OCI-LY3 (cell line): ENCODE results near the gene PARD3B.

Source experiments
- CTCF ChIP-seq: fragments of 200-600, 300-600 bp; sonication (generic); IDR thresholded peaks from 2 replicates; pipeline ENCODE4 v1.5.1; 2014; ENCODE audit warnings: antibody characterized with exemption, low read length, low read depth
- EZH2phosphoT487 ChIP-seq: fragments of 200-600 bp; shearing (Covaris generic); IDR thresholded peaks from 2 replicates; pipeline ENCODE4 v1.6.1; 2018; ENCODE audit warnings: antibody characterized with exemption, mixed run types, low read depth

- TF ChIP-seq CTCF (no peak), EZH2phosphoT487 (no peak)
Observed at GRCh38 chr2:205564346-205565141, 1019.3 kb downstream of the PARD3B start.
